GM21786 (cell line): Measurements from ENCODE around the gene SPACA1.

Source experiments
- ATAC-seq: cut with Tn5 transposase; IDR thresholded peaks from one replicate; pipeline ENCODE4 v1.9.1; 2021; ENCODE audit not compliant: unreplicated experiment

SPACA1 gene

GRCh38 chr6:88089708-88090107, 42.1 kb downstream of the SPACA1 start:
- no peak for ATAC-seq

DNA sequence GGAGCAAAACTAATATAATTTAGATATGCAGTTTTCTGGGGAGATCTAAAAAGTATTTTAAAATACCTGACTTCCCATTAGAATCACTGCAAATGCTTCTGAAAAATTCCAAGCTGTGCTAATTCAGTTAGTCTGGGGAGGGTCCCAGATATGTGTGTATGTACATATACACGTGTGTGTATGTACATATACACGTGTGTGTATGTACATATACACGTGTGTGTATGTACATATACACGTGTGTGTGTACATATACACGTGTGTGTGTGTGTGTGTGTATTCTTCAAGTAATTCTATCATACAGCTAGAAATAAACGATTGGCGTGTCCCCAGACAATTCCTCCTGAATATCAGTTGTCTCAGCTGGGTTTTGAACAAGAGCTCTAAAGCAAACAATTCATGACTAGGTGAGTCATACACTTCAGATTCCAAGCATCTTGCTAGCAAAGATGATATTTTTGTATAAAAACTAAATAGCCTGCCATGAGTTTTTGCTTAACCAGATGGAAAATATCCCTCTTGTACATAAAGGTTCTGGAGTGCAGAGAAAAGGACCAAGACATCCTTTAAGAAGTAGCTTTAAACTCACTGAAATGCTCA, 58.2 kb downstream of the SPACA1 start:
- ATAC-seq, result no peak

GRCh38 chr6:88107241-88107640, 59.6 kb downstream of the SPACA1 start:
- no peak for ATAC-seq

DNA sequence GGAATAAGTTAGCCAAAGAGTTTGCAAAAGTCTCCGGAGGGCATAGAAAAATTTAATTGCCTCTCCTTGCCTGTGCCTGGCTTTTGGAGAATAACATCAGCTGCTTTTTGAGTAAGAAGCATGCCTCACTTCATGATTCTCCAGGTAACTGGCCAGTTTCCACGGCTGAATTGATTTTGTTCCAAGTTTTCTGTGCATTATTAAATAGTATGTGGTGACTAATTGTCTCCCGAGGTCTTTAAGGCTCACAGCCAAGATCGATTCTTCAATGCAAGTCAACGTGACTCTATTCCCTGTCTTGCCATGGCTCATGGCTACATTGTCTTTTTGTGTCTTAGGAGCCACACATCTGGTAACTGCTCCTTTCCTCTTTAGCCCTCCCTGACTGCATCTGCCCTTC, 64.3 kb downstream of the SPACA1 start:
- no peak for ATAC-seq

- ATAC-seq, result no peak
Measured at GRCh38 chr6:88114838-88115237, 67.2 kb downstream of the SPACA1 start.

DNA sequence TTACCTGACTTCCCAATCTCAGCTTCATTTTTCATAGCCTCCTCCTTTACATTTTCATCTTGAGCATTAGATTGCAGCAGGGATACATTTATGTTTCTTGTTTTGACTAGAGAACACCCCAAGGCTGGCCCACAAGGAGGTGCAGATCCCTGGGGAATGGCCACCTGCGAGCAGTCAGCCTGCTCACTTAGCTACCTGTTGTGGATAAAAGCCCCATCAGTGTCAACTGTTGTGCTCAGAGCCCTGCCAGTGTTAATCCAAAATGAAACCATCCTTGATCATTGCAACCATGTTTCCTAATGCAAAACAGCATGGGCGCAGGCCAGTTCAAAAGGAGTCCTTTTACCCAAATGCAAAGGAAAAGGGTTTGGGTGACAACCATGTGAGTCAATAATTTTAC, 67.7 kb downstream of the SPACA1 start:
- no peak for ATAC-seq

- ATAC-seq, result no peak
Measured at GRCh38 chr6:88116276-88116675, 68.6 kb downstream of the SPACA1 start.
